GM12878 (cell line): ENCODE measurements around the gene MDN1. TPM values are rescaled to one million over a fixed set of nuclear protein-coding genes. Genes with fewer than 3 reads are reported as not detected.

Experiments used
- BCL11A ChIP-seq: IDR thresholded peaks from 2 replicates; pipeline ENCODE4 v1.6.1; 2011; ENCODE audit warnings: low read depth, low read length
- BCL3 ChIP-seq: IDR thresholded peaks from 2 replicates; pipeline ENCODE4 v1.6.1; 2011; ENCODE audit warnings: borderline replicate concordance, low read depth, mild to moderate bottlenecking, moderate library complexity, low read length; ENCODE audit not compliant: insufficient read depth, poor library complexity, severe bottlenecking
- CHD2 ChIP-seq: IDR thresholded peaks from 2 replicates; pipeline ENCODE4 v1.6.1; 2011; ENCODE audit warnings: low read depth, low read length, improper control_type of control experiment, borderline replicate concordance
- ETV6 ChIP-seq, 2 experiments: fragments of 450-650 bp in 1 of 2; IDR thresholded peaks in 1 of 2; conservative IDR thresholded peaks in 1 of 2; 2 replicates each; pipeline ENCODE4 v1.6.1; 2014; ENCODE audit warnings: antibody characterized with exemption in 1 of 2, borderline replicate concordance in 1 of 2, low read depth in 1 of 2, mild to moderate bottlenecking in 1 of 2, moderate library complexity in 1 of 2
- GABPA ChIP-seq: IDR thresholded peaks from 2 replicates; pipeline ENCODE4 v1.6.1; 2014; ENCODE audit warnings: antibody characterized with exemption, low read depth, mild to moderate bottlenecking, inconsistent platforms
- HDGF ChIP-seq: fragments of 450-650 bp; IDR thresholded peaks from 2 replicates; pipeline ENCODE4 v1.6.1; 2016; ENCODE audit warnings: antibody characterized with exemption
- HSF1 ChIP-seq: fragments of 150-350 bp; IDR thresholded peaks from 2 replicates; pipeline ENCODE4 v1.6.1; 2014; ENCODE audit warnings: mild to moderate bottlenecking, low read depth, low read length
- IRF4 ChIP-seq: IDR thresholded peaks from 2 replicates; pipeline ENCODE4 v1.6.1; 2011; ENCODE audit warnings: low read depth, low read length
- MYB ChIP-seq: fragments of 150-350 bp; IDR thresholded peaks from 2 replicates; pipeline ENCODE4 v1.6.1; 2014; ENCODE audit warnings: mild to moderate bottlenecking, low read depth, low read length, borderline replicate concordance
- NFXL1 ChIP-seq: fragments of 450-650 bp; IDR thresholded peaks from 2 replicates; pipeline ENCODE4 v1.6.1; 2017; ENCODE audit warnings: antibody characterized with exemption, mild to moderate bottlenecking, borderline replicate concordance
- POLR2AphosphoS2 ChIP-seq: IDR thresholded peaks from 2 replicates; pipeline ENCODE4 v1.6.1; 2011; ENCODE audit warnings: low read depth, mild to moderate bottlenecking, low read length, improper control_type of control experiment, moderate library complexity
- RAD51 ChIP-seq: fragments of 450-650 bp; IDR thresholded peaks from 2 replicates; pipeline ENCODE4 v1.6.1; 2016; ENCODE audit warnings: moderate library complexity, mild to moderate bottlenecking, inconsistent platforms
- RB1 ChIP-seq: fragments of 450-650 bp; formaldehyde crosslinking; IDR thresholded peaks from 2 replicates; pipeline ENCODE4 v1.6.1; 2017; ENCODE audit warnings: mild to moderate bottlenecking, borderline replicate concordance
- RCOR1 ChIP-seq: conservative IDR thresholded peaks from 2 replicates; pipeline ENCODE4 v1.6.1; 2012; ENCODE audit warnings: low read depth, low read length, improper control_type of control experiment
- SMARCA5 ChIP-seq: fragments of 450-650 bp; IDR thresholded peaks from 2 replicates; pipeline ENCODE4 v1.6.1; 2017; ENCODE audit warnings: mild to moderate bottlenecking
- SUPT20H ChIP-seq: IDR thresholded peaks from 2 replicates; pipeline ENCODE4 v1.6.1; 2011; ENCODE audit warnings: low read depth, mild to moderate bottlenecking, low read length, moderate library complexity, borderline replicate concordance; ENCODE audit not compliant: control insufficient read depth
- polyA plus RNA-seq, 11 experiments: library from polyadenylated mRNA; depleted of rRNA in 4 of 11; unstranded in 6 of 11; stranded (reverse) in 5 of 11; fragments of >200 nt; fragmentation: Nextera tagmentation in 4 of 11; fragmentation: Illumina TruSeq in 1 of 11; extraction: Ambion mirVana in 4 of 11; extraction: Trizol in 1 of 11; gene quantifications; 1 replicate in 1 of 11; 2 replicates in 10 of 11; pipeline versions ENCODE4 v1.2.1 to v1.2.3, GENCODE V29; 2011 to 2016; ENCODE audit warnings: inconsistent platforms in 2 of 11, missing spikeins in 2 of 11, low read depth in 1 of 11
- total RNA-seq, 4 experiments: library from RNA; depleted of rRNA in 3 of 4; stranded (reverse); fragments of >200 nt in 3 of 4; fragmentation: Illumina TruSeq in 1 of 4; extraction: Trizol in 1 of 4; gene quantifications; 2 replicates each; pipeline versions ENCODE4 v1.2.1 to v1.2.3, GENCODE V29; 2013 to 2021
- TF ChIP-seq, protein P1 (sequence below): fragments of 450-650 bp; IDR thresholded peaks from 2 replicates; pipeline ENCODE4 v1.6.1; 2018; ENCODE audit warnings: mild to moderate bottlenecking, low read depth, moderate library complexity; ENCODE audit not compliant: partially characterized antibody
- TF ChIP-seq, protein P2 (sequence below): fragments of 450-650 bp; IDR thresholded peaks from 2 replicates; pipeline ENCODE4 v1.6.1; 2017; ENCODE audit warnings: low read depth, mild to moderate bottlenecking, moderate library complexity
- TF ChIP-seq, protein P3 (sequence below): fragments of 450-650 bp; IDR thresholded peaks from 2 replicates; pipeline ENCODE4 v1.6.1; 2017; ENCODE audit warnings: borderline replicate concordance

MDN1 gene
- total and polyA plus RNA-seq, 10 of the 15 experiments (the other 5 are each of a cell fraction or from before 2014, with no cell fraction given): 14.3 to 50.1 (median 22.1) TPM

- no peak for TF ChIP-seq RCOR1
- TF ChIP-seq IRF4: peak; percentile 79; the same call in 1 of the 2 replicates
- TF ChIP-seq, protein P1, sequence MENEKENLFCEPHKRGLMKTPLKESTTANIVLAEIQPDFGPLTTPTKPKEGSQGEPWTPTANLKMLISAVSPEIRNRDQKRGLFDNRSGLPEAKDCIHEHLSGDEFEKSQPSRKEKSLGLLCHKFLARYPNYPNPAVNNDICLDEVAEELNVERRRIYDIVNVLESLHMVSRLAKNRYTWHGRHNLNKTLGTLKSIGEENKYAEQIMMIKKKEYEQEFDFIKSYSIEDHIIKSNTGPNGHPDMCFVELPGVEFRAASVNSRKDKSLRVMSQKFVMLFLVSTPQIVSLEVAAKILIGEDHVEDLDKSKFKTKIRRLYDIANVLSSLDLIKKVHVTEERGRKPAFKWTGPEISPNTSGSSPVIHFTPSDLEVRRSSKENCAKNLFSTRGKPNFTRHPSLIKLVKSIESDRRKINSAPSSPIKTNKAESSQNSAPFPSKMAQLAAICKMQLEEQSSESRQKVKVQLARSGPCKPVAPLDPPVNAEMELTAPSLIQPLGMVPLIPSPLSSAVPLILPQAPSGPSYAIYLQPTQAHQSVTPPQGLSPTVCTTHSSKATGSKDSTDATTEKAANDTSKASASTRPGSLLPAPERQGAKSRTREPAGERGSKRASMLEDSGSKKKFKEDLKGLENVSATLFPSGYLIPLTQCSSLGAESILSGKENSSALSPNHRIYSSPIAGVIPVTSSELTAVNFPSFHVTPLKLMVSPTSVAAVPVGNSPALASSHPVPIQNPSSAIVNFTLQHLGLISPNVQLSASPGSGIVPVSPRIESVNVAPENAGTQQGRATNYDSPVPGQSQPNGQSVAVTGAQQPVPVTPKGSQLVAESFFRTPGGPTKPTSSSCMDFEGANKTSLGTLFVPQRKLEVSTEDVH: no peak
- peak; percentile 51; the same call in 1 of the 2 replicates for TF ChIP-seq POLR2AphosphoS2
- TF ChIP-seq, protein P2, sequence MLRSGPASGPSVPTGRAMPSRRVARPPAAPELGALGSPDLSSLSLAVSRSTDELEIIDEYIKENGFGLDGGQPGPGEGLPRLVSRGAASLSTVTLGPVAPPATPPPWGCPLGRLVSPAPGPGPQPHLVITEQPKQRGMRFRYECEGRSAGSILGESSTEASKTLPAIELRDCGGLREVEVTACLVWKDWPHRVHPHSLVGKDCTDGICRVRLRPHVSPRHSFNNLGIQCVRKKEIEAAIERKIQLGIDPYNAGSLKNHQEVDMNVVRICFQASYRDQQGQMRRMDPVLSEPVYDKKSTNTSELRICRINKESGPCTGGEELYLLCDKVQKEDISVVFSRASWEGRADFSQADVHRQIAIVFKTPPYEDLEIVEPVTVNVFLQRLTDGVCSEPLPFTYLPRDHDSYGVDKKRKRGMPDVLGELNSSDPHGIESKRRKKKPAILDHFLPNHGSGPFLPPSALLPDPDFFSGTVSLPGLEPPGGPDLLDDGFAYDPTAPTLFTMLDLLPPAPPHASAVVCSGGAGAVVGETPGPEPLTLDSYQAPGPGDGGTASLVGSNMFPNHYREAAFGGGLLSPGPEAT: peak; percentile 86
- TF ChIP-seq HDGF: no peak; the same call in none of the 2 replicates
- no peak for TF ChIP-seq SMARCA5
- TF ChIP-seq RB1: no peak; the same call in 1 of the 2 replicates
- no peak for TF ChIP-seq SUPT20H
- TF ChIP-seq CHD2: peak; percentile 43; the same call in 1 of the 2 replicates
- TF ChIP-seq, protein P3, sequence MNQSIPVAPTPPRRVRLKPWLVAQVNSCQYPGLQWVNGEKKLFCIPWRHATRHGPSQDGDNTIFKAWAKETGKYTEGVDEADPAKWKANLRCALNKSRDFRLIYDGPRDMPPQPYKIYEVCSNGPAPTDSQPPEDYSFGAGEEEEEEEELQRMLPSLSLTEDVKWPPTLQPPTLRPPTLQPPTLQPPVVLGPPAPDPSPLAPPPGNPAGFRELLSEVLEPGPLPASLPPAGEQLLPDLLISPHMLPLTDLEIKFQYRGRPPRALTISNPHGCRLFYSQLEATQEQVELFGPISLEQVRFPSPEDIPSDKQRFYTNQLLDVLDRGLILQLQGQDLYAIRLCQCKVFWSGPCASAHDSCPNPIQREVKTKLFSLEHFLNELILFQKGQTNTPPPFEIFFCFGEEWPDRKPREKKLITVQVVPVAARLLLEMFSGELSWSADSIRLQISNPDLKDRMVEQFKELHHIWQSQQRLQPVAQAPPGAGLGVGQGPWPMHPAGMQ: no peak
- peak in 1 of 2 experiments; percentile 39; a peak in 1 of 4 replicates for TF ChIP-seq ETV6 (conservative IDR thresholded peaks at IDR 0.05 in 1 of 2, IDR thresholded peaks at IDR 0.05 in 1 of 2; ENCODE audit: borderline replicate concordance in 1 of 2, low read depth in 1 of 2)
- TF ChIP-seq BCL3: peak; percentile 44
- peak; percentile 94 for TF ChIP-seq GABPA
- TF ChIP-seq HSF1: no peak
- TF ChIP-seq BCL11A: no peak
- no peak for TF ChIP-seq MYB
- no peak for TF ChIP-seq NFXL1
- peak; percentile 79 for TF ChIP-seq RAD51
Measured at GRCh38 chr6:89819336-89820130, at the start of gene MDN1 (continued).
